Epithelial cell of proximal tubule (primary cell): ENCODE data around the gene PTTG1. TPM values are rescaled to one million over a fixed set of nuclear protein-coding genes. Genes with fewer than 3 reads are reported as not detected.

Experiments used
- total RNA-seq: library from RNA; depleted of rRNA; stranded (reverse); fragments of >200 nt; gene quantifications from 2 replicates; pipeline ENCODE4 v1.2.3, GENCODE V29; 2015

The PTTG1 gene
- total RNA-seq, 1 donor from 2014 or later, result 963 TPM

Other genes starting within 250 kb of the PTTG1 start
- not detected in 2 replicates for gene FABP6, start 192.3 kb upstream of the PTTG1 start, total RNA-seq
- gene CCNJL, start 109.3 kb upstream of the PTTG1 start, total RNA-seq, result 13.0 and 17.5 TPM in 2 replicates
- 0.17 and 0.22 TPM in 2 replicates for gene C1QTNF2, start 51.2 kb upstream of the PTTG1 start, total RNA-seq
- gene FAM200C, start 21.8 kb upstream of the PTTG1 start, total RNA-seq, result 1.3 and 2.5 TPM in 2 replicates
- 40.1 and 59.0 TPM in 2 replicates for gene SLU7, start 2.8 kb upstream of the PTTG1 start, total RNA-seq